Measurements from ENCODE around the gene ABTB1.

The ABTB1 gene

DNA sequence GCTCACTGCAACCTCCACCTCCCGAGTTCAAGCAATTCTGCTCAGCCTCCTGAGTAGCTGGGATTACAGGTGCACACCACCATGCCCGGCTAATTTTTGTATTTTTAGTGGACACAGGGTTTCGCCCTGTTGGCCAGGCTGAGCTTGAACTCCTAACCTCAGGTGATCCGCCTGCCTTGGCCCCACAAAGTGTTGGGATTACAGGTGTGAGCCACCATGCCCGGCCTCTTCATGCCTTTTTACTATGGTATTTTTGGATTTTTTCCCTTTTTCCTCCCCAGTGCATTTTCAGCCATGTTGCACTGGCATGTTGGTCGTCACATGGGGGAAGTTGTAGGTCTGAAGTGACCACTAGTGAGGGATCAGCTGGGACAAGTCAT, 9.4 kb downstream of the ABTB1 start:
- in situ Hi-C loops (cut with HindIII; ENCODE audit: low sequenced_read_pairs), result loop anchor here (5.0 kb wide), 1 partner anchor 75 kb away; no protein-coding TSS in a partner anchor

DNA sequence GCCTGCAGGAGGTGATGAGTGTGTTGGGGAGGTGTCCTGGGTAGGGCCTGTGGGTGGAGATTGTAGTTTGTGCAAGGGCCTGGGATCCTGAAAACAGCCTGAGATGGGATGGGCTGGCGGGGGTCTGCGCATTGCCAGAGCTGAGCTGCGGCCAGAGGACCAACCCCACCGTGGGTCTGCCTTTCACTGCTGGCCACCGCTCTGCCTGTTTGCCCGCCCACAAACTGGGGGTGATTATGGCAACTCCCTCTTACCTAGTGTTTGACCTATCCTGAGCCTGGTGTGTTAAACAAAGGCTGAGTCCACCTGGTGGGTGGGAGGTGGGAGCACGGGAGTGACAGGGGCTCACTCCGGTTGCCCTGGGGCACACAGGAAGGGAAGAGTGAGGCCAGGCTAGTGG, 9.8 kb downstream of the ABTB1 start:
- in situ Hi-C loops (cut with HindIII; ENCODE audit: low sequenced_read_pairs), result loop anchor here (5.0 kb wide), 1 partner anchor 75 kb away; no protein-coding TSS in a partner anchor

DNA sequence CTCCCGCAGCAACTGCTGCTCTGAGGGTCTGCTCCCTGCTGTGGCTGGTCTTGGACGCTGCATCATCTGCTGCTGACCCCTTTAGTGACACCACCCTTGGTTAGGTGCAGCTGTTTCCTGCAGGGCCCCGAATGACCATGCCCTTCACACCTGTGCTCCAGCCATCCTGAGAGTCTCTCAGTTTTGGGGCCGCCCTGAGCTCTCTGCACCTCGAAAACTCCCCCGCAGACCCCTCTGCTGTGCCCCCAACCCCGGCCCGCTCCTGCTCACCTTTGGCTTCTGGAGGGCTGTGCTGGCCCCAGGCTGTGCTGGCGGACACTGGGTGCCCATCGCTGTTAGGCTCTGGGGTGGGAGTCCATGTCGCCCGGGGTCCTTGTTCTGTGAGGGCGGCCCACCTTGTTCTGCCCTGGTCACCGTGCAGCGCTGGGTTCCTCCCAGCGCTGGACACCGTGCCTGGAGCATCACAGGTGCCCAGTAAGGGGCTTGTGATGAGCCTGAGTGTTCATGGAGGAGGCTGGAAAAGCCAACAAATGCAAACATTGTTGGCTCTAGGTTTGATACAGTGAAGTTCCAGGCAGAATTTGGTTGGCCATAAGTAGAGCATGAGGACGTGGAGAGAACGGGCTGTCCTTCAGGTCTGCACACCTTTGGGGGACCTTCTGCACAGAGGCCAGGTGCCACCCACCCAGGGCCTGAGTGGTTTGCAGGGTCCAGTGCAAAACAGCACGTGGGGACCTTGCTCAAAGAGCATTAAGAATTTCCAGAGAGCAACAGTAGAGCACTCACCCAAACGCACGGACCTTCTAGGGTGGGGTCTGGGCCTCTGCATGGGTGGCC, 12.3 kb downstream of the ABTB1 start:
- in situ Hi-C loops (cut with HindIII; ENCODE audit: low sequenced_read_pairs), result loop anchor here (5.0 kb wide), 1 partner anchor 78 kb away; no protein-coding TSS in a partner anchor

GRCh38 chr3:127685708-127686511, 13.2 kb downstream of the ABTB1 start:
- in situ Hi-C loops (cut with HindIII; ENCODE audit: low sequenced_read_pairs), result no loop called here

DNA sequence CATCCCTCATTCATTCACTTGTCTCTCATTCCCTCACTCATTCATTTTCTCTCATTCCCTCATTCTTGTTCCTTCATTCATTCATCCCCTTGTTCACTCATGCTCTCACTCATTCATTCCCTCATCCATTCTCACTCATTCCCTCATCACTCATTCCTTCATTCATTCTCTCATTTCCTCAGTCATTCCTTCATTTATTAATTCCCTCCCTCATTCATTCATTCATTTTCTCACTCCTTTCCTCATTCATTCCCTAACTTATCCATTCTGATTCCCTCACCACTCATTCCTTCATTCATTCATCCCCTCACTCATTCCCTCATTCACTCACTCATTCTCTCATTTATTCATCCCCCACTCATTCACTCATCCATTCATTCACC, 13.8 kb downstream of the ABTB1 start:
- in situ Hi-C loops (cut with HindIII; ENCODE audit: low sequenced_read_pairs), result no loop called here

DNA sequence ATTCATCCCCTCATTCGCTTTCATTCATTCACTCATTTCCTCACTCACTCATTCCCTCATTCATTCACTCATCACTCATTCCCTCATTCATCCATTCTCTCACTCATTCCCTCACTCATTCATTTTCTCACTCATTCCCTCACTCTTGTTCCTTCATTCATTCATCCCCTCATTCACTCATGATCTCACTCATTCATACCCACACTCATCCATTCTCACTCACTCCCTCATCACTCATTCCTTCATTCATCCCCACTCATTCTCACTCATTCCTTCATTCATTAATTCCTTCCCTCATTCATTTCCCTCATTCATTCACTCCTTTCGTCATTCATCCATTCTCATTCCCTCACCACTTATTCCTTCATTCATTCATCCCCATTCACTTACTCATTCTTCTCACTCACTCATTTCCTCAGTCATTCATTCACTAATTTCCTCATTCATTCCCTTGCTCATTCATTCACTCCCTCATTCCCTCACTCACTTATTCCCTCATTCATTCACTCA, 14.5 kb downstream of the ABTB1 start:
- in situ Hi-C loops (cut with HindIII; ENCODE audit: low sequenced_read_pairs), result no loop called here

GRCh38 chr3:127688022-127688415, 15.3 kb downstream of the ABTB1 start:
- in situ Hi-C loops (cut with HindIII; ENCODE audit: low sequenced_read_pairs), result no loop called here

GRCh38 chr3:127688416-127689265, 15.9 kb downstream of the ABTB1 start:
- in situ Hi-C loops (cut with HindIII; ENCODE audit: low sequenced_read_pairs), result no loop called here

DNA sequence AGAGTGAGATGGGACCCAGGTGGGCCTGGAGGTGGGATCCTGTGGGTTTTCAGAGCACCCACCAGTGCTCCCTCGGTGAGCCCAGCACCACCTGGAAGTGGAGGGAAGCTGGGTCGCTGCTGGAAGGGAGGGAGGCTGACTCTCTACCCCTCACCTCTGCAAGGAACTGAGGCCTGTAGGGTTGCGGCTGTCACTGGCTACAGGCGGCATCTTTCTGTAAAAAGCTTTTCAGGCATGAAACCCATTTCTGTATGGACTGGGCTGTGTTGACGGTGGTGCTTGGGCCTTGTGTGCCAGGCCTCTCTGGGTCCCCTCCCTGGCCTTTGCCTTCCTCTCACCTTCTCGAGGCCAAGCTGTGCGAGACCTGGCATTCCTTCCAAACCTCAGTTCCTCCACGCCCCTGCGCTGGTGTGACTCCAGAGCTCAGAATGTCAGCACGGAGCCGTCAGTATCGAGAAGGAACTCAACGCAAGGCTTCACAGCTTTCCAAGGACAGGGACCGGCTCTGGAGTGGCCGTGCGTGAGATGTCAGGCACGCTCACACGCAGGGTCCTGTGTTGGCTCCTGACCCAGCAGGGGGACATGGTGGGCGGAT, 16.6 kb downstream of the ABTB1 start:
- in situ Hi-C loops (cut with HindIII; ENCODE audit: low sequenced_read_pairs), result no loop called here

DNA sequence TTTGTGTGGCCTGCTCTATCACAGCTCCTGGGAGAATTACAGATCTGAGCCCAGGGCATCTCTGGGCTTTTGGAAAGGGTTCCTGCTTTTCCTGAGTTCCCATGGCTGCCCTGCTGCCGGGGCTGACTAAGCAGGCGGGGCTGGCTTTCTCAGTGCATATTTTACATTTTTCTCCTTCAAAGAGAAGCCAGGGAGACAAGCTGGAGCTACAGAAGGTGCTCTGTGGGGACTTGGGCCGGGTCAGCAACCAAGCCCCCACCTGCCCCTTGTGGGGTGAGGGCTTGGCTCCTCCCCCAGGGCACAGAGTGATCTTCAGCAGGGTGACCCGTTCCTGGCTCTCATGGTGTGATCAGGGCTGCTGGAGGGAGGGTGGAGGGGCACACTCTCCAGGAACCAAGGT, 17.4 kb downstream of the ABTB1 start:
- in situ Hi-C loops (cut with HindIII; ENCODE audit: low sequenced_read_pairs), result no loop called here

DNA sequence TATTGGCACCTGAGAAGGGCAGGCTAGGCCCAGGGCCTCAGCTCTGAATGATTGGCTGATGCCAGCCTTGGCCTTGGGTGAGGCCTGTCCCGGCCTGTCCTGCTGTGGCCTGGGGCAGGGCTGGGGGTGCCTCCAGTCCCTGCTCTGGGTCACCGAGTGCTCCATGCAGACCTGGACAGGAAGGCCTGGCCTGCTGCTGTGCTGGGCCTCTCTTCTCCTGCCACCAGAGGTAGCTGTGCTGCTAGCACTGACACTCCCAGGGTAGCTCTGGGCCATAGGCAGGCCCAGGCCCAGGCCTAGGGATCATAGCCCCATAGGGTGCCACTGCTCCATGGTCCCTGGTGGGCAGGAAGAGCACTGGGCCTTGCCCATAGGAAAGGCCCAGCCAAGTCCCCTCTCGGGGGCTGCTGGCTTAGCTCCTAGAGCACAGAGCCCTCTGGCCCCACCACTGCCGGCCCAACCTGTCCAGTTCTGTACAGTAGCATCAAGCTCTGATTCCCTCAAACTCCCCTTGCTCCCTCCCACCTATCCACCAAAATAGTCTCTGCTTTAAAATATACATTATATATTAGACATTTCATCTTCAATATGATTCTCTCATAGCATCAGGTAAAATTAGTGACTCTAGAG, 18.2 kb downstream of the ABTB1 start:
- in situ Hi-C loops (cut with HindIII; ENCODE audit: low sequenced_read_pairs), result no loop called here

- in situ Hi-C loops (cut with HindIII; ENCODE audit: low sequenced_read_pairs), result no loop called here
Measured at GRCh38 chr3:127691489-127691888, 18.7 kb downstream of the ABTB1 start.

DNA sequence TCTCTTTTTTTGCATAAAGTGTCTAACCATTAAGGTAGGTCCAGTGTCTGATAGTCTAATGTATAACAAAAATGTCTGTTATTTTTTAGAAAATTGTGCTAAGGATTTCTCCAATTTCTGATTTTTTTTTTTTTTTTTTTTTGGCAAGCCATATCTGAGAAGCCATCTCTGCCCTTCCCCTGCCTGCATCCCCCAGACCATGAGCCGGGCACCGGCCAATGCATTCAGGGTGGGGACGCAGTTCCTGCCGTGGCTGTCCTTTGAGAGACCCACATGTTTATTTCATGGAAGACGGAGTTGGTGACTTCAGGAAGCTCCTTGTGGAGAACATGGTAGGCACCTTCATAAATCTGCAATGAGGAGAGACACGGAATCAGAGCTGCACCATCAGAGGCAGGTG, 19.2 kb downstream of the ABTB1 start:
- in situ Hi-C loops (cut with HindIII; ENCODE audit: low sequenced_read_pairs), result no loop called here

DNA sequence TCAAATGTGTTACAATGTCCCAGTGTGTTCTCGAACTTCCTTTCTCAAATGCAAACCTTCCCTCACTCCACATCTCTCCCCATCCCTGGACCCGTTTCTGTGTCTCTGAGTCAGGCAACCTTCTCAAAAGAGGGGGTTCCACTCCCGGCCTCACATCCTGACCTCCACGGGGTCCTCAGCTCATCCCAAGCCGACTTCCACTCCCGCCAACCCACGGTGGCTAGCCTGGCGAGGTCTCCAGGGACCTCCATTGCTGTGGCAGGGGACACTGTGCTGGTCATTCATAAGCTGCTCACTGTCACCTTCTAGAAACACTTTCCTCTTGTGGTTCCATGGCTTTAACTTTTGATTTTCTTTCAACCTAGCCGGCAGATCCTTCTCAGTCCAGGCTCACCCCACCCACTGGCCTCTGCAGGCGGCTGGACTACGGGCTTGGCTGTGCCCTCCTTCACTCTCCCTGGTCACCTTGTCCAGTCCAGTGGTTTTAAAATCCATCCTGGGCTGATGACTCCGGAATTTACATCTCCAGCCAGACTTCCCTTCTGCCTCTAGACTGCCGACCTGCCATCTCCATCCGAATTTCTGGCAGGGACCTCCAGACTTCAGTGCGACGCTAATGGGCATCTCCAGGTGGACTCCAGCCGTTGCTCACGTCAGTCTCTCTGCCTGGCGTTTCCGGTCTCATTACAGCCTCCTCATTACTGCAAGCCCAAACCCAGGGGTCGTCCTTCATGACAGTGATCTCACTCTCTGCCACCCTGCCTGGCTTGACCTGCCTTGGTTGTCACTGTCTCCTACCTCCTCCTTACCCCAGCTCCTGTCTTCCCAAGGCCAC, 20.0 kb downstream of the ABTB1 start:
- in situ Hi-C loops (cut with HindIII; ENCODE audit: low sequenced_read_pairs), result no loop called here

DNA sequence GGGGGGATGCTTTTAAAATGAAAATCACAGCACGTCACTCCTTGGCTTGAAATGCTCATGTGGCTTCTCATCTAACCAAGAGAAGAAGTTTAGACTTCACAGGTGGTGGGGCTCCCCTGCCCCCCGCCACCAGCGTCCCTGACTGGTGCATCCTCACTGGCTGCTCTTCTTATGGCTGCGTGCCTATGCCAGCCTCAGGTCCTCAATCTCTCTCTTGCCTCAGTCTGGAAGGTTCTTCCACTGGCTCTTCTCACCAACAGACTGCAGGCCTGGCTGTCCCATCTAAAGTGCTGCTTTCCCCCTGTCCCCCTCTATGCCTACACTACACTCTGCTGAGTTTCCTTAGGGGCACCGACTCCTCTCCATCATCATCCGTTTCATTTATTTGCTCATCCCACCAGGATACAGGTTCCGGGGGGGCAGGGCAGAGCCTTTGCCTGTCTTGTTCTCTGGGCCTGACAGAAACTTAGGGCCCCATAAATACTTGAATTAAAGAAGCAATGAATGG, 20.6 kb downstream of the ABTB1 start:
- in situ Hi-C loops (cut with HindIII; ENCODE audit: low sequenced_read_pairs), result no loop called here

- in situ Hi-C loops (cut with HindIII; ENCODE audit: low sequenced_read_pairs), result no loop called here
Measured at GRCh38 chr3:127694467-127695215, 21.9 kb downstream of the ABTB1 start.

GRCh38 chr3:127697551-127698240, 24.9 kb downstream of the ABTB1 start:
- in situ Hi-C loops (cut with HindIII; ENCODE audit: low sequenced_read_pairs), result no loop called here

DNA sequence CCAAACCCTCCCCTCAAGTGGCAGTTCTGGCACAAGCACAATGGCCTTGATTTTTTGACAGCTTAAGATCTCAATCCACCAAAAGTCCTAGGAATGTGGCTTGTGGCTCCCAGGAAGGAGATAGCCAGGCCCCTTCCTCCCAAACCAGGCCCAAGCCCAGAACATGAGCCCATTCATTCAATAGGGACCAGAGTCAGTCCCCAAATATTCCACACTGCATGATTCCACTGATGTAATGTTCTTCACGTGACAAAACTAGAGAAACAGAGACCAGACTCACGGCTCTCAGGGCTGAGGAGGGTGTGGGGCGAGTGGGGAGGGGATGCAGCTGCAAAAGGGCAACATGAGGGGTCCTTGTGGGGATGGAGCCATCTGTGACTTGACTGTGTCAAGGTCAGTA, 25.5 kb downstream of the ABTB1 start:
- in situ Hi-C loops (cut with HindIII; ENCODE audit: low sequenced_read_pairs), result no loop called here

All from endothelial cell of hepatic sinusoid (primary cell).